ENCODE data around the gene FAM89B.

FAM89B gene

GRCh38 chr11:65580756-65581155 is 8.4 kb downstream of the FAM89B start:
- DNase-seq: no peak
- Histone ChIP-seq H3K27me3 (no peaks in the 10 kb centered on the region), H3K4me1 (no peaks in the 10 kb centered on the region), H3K36me3 (no peaks in the 10 kb centered on the region), H3K9me3 (no peaks in the 10 kb centered on the region), H3K4me3 (ENCODE audit: low read depth, low read length) (no peak overlapping the region)
- TF ChIP-seq, protein P1, sequence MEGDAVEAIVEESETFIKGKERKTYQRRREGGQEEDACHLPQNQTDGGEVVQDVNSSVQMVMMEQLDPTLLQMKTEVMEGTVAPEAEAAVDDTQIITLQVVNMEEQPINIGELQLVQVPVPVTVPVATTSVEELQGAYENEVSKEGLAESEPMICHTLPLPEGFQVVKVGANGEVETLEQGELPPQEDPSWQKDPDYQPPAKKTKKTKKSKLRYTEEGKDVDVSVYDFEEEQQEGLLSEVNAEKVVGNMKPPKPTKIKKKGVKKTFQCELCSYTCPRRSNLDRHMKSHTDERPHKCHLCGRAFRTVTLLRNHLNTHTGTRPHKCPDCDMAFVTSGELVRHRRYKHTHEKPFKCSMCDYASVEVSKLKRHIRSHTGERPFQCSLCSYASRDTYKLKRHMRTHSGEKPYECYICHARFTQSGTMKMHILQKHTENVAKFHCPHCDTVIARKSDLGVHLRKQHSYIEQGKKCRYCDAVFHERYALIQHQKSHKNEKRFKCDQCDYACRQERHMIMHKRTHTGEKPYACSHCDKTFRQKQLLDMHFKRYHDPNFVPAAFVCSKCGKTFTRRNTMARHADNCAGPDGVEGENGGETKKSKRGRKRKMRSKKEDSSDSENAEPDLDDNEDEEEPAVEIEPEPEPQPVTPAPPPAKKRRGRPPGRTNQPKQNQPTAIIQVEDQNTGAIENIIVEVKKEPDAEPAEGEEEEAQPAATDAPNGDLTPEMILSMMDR (IDR thresholded peaks at IDR 0.05; ENCODE audit: low read depth, low read length): no peak

DNA sequence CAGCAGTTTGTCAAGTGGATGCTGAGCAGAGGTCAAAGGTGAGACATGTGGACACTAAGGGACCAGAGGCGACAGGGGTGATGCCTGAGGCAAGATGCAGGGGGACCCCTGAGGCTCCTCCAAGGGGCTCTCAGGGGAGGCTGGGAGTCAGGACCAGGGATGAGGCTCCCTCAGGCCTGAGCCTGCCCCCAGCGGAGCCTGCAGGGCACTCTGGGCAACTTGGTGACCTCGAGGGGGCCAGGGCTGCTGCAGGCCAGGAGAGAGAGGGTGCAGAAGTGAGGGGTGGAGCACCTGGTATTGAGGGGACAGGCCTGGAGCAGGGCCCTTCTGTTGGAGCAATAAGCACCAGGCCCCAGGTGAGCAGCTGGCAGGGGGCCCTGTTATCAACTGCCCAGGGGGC is 9.6 kb downstream of the FAM89B start:
- Histone ChIP-seq H3K9me3 (no peaks in the 10 kb centered on the region), H3K27me3 (no peaks in the 10 kb centered on the region), H3K36me3 (no peaks in the 10 kb centered on the region), H3K4me1 (no peaks in the 10 kb centered on the region), H3K4me3 (ENCODE audit: low read depth, low read length) (no peak overlapping the region)
- DNase-seq: no peak
- TF ChIP-seq, protein P1 (IDR thresholded peaks at IDR 0.05; ENCODE audit: low read depth, low read length): no peak

- no peaks in the 10 kb centered on the region for H3K36me3 ChIP-seq
- no peak overlapping the region for H3K4me3 ChIP-seq (ENCODE audit: low read depth, low read length)
- H3K4me1 ChIP-seq: no peaks in the 10 kb centered on the region
- H3K27me3 ChIP-seq: no peaks in the 10 kb centered on the region
- H3K9me3 ChIP-seq: no peaks in the 10 kb centered on the region
- TF ChIP-seq, protein P1 (IDR thresholded peaks at IDR 0.05; ENCODE audit: low read depth, low read length): no peak
- no peak for DNase-seq
Observed at GRCh38 chr11:65583589-65583988, 11.3 kb downstream of the FAM89B start.

DNA sequence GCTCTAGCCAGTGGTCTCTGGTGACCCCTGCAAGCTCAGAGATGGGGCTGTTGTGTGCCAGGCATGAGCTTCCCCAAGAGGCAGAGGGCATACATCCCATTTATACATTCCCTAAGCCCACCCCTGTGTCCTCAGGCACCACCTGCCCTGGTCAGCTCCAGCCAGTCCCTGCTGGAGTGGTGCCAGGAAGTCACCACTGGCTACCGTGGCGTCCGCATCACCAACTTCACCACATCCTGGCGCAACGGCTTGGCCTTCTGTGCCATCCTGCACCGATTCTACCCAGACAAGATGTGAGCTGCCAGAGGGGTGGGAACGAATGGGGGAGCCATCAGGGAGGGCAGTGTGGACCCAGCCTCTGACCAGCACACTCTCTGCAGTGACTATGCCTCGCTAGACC is 11.8 kb downstream of the FAM89B start:
- no peaks in the 10 kb centered on the region for H3K36me3 ChIP-seq
- TF ChIP-seq, protein P1 (IDR thresholded peaks at IDR 0.05; ENCODE audit: low read depth, low read length): no peak
- H3K4me3 ChIP-seq (ENCODE audit: low read depth, low read length): no peak overlapping the region
- H3K4me1 ChIP-seq: no peaks in the 10 kb centered on the region
- no peaks in the 10 kb centered on the region for H3K9me3 ChIP-seq
- DNase-seq: no peak
- no peaks in the 10 kb centered on the region for H3K27me3 ChIP-seq

DNA sequence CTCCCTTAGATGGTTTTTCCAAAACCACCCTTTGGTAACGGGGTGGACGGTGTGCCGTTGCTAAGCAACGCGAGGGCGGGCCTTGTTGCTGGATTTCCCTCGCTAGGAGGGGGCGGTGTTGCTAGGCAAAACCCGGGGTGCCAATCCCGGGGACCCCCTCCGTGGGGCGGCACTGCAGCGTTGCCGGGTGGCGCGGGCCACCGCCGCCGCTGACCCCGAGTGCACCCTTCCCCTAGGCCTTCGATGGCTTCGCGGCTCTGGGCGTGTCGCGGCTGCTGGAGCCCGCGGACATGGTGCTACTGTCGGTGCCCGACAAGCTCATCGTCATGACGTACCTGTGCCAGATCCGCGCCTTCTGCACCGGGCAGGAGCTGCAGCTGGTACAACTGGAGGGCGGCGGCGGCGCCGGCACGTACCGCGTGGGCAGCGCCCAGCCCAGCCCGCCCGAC is 12.4 kb downstream of the FAM89B start:
- no peaks in the 10 kb centered on the region for H3K4me1 ChIP-seq
- H3K36me3 ChIP-seq: no peaks in the 10 kb centered on the region
- no peak for DNase-seq
- TF ChIP-seq, protein P1 (IDR thresholded peaks at IDR 0.05; ENCODE audit: low read depth, low read length): no peak
- H3K9me3 ChIP-seq: no peaks in the 10 kb centered on the region
- no peak overlapping the region for H3K4me3 ChIP-seq (ENCODE audit: low read depth, low read length)
- H3K27me3 ChIP-seq: no peaks in the 10 kb centered on the region

DNA sequence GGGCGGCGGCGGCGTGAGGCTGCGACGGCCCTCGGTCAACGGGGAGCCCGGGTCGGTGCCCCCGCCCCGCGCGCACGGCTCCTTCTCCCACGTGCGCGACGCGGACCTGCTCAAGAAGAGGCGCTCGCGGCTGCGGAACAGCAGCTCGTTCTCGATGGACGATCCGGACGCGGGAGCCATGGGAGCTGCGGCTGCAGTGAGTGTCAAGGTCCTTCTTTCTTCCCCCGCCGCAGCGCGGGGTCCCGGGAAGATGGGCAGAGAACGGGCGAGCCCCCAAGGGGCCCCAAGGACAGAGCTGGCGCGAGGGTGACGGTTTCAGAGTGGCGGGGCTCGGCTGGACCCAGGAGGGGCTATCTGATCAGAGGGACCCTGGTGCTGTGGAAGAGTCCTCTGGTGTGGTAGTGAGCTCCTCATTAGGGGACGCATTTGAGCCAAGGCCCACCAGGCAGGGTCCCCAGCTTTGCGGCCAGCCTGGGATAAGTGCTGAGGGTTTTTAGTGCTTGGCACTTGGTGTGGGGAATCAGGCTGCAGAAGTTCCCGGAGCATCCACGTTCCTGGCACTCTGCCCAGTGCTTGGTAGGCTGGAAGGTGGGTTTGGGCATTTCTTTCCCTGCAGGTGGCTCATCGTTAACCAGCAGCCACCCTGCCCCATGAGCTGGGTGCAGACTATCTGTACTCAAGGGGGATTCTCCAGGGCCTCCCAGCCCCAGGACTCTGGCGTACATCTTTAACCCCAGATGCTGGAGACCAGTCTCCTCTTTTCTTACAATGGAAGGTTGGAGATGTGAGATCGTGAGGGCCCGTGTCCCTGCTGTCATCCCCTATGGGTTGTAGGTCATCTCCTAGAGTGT is 13.3 kb downstream of the FAM89B start:
- Histone ChIP-seq H3K4me3 (ENCODE audit: low read depth, low read length) (no peak overlapping the region), H3K9me3 (no peaks in the 10 kb centered on the region), H3K4me1 (no peaks in the 10 kb centered on the region), H3K27me3 (no peaks in the 10 kb centered on the region), H3K36me3 (no peaks in the 10 kb centered on the region)
- TF ChIP-seq, protein P1 (IDR thresholded peaks at IDR 0.05; ENCODE audit: low read depth, low read length): no peak
- DNase-seq: peak; percentile 34
